Middle frontal gyrus (tissue), 1 donor: ENCODE measurements around the gene AGTRAP.

Source experiments
- DNase-seq: peaks from one replicate; pipeline ENCODE4 v3.0.0-alpha.2; 2015; ENCODE audit warnings: low spot score; ENCODE audit errors: extremely low spot score

The AGTRAP gene

GRCh38 chr1:11735854-11736745 lies at the start of gene AGTRAP:
Gene AGTRAP (plus strand): TSS chr1:11736136. CDS start chr1:11736209, 73 bp downstream.
- DNase-seq = peak; percentile 92

DNA sequence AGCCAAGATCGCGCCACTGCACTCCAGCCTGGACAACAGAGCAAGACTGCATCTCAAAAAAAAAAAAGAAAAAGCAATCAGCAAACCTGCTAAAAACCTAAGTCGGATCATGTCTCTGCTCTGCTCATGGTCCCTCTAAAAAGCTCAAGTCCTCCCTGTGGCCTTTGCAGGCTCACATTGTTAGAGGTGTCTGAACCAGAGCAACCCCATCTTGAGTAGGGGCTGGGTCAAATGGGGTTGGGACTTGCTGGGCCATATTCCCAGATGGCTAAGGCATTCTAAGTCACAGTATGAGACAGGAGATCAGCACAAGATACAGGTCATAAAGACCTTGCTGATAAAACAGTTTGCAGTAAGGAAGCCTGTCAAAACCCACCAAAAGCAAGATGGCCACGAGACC lies 47.4 kb upstream of the AGTRAP start:
- no peak for DNase-seq

DNA sequence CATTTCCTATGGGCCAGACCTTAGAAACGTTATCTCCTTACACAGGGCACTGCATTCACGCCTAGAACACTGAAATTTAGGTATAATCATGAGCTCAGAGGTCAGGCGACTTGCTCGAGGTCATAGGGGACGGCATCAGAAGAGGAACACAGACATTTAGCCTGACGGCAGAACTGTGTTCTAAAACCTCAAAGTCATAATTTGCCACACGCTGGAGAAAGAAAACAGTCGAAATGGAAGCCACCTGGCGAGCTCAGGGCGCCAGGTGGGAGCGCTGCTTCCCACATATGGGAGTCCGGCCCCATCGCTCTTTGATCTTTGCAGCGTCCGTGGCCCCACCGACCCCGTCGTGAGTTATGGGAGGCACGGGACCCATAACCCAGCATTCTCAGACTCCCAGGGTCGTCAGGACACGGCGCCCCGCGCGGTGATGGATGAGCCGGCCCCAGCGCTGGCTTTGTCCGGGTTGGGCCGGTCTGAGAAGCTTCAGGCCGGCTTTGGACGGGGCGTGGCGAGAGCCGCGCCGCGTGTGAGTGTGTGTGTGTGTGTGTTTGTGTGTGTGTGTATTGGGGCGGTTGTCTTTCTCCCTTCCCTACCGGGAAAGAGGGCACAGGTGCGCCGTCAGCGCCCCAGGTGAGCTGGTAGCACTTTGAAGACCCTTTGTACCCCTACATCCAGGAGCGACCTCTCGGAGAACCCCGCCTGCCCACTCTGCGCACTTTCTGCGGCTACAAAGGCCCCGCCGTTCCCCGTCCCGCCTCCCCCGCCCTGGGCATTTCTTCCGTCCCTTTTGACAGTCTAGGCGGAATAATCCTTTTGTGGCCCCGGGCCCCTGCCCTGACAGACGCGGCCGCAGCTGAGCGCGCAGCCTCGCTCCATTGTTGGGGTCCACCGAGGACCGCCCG lies 45.3 kb upstream of the AGTRAP start:
- no peak for DNase-seq

- DNase-seq = no peak
Measured at GRCh38 chr1:11691302-11691914, 44.5 kb upstream of the AGTRAP start, which contains the start of gene DRAXIN. Gene DRAXIN (plus strand): TSS chr1:11691710. CDS start chr1:11706259, 14,549 bp downstream.

- DNase-seq = no peak
Measured at GRCh38 chr1:11691928-11692711, 43.8 kb upstream of the AGTRAP start.

DNA sequence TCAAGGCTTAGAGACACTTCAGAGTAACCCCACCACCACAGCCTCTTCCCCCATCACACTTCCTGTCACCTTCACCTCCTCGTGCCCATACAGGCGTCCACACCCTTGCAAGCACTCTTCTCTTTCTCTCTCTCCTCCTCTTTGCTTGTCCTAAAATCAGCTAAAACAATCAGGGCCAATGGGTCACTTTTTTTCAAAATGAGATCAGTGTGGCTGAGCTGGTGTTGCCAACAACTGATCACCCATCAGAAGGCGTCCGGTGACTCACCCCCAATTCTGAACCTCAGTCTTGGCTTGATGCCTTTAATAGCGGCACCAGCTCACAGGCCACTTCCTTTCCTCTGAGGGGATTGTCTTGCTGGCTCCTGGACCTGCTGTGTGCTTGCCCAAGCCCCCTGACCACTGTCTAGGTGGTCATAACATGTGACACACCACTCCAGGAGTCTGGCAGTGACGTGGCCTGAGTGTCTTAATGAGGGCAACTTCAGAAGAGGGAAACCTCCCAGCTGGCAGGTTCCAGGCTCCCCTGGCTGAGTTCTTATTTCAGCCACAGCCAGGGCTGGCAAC lies 42.8 kb upstream of the AGTRAP start:
- no peak for DNase-seq

- no peak for DNase-seq
Measured at GRCh38 chr1:11693917-11694316, 42.0 kb upstream of the AGTRAP start.

- no peak for DNase-seq
Measured at GRCh38 chr1:11695861-11696260, 40.1 kb upstream of the AGTRAP start.

DNA sequence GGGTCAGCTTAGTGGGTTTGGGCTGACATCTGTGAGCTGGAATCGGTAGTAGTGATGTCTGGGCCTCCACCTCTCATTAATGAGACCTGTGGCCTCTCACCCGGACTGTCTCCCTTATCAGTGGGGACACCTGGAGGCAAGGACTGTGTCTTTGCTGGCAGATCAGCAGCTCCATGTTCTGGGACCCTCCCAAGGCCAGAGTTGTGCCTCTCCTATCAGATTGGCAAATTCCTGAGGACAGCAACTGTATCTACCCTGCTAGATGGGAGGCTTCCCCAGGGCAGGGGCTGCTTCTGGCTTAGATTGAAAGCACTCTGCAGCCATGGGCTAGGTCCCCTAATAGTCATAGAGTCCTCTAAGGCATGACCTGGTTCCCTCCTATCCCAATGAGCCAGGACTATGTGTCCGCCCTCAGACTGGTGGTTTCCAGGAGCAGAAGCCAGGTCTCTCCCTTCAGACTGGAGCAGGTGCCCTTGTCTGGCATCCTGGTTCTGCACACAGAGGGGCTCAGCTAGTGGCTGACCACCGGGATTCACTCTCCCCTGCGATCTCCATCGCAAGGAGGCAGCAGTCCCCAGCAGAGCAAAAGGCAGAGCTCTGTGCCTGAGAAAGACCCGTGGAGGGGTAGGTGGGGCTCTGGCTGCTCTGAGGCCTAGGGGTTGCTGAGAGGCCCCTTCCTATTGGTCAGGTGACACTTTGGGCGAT lies 38.6 kb upstream of the AGTRAP start:
- DNase-seq = no peak

GRCh38 chr1:11697893-11698210 lies 38.1 kb upstream of the AGTRAP start:
- no peak for DNase-seq

GRCh38 chr1:11700601-11701467 lies 35.1 kb upstream of the AGTRAP start:
- DNase-seq = no peak

- DNase-seq = peak; percentile 57
Measured at GRCh38 chr1:11701551-11701961, 34.4 kb upstream of the AGTRAP start.

DNA sequence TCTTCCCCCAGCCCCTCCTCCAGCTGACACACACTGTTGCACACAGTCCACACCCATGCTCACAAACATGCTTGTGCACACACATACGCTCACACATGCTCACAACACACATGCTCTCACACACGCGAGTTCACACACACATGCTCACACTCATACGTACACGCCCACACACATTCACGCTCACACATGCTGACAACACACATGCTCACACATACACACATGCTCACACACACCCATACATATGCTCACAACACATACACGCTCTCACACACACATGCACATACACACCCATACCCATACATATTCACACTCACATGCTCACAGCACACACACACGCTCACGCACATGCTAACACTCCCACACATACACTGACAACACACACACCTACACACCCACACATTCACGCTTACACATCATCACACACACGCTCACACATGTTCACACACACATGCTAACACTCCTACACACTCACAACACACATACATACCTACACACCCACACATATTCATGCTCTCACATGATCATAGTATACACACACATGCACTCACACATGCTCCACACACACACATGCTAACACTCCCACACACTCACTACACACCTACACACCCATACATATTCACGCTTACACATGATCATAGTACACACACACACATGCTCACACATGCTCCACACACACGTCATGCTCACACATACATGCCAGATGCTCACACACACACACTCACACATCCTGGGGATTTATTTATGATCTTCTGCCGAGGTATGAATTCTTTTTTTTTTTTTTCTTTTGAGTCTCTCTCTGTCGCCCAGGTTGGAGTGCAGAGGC lies 33.7 kb upstream of the AGTRAP start:
- DNase-seq = no peak

GRCh38 chr1:11703357-11704193 lies 32.4 kb upstream of the AGTRAP start:
- no peak for DNase-seq

GRCh38 chr1:11704194-11704529 lies 31.8 kb upstream of the AGTRAP start:
- DNase-seq = no peak

GRCh38 chr1:11704691-11705475 lies 31.1 kb upstream of the AGTRAP start:
- no peak for DNase-seq

GRCh38 chr1:11705596-11705995 lies 30.3 kb upstream of the AGTRAP start:
- DNase-seq = no peak
